GM21381 (cell line): Measurements from ENCODE around the gene PAK5.

ENCODE experiments used
- ATAC-seq: cut with Tn5 transposase; IDR thresholded peaks from one replicate; pipeline ENCODE4 v1.9.1; 2021; ENCODE audit warnings: mild to moderate bottlenecking, moderate library complexity; ENCODE audit not compliant: unreplicated experiment

The PAK5 gene

GRCh38 chr20:9792674-9793073 lies 46.2 kb downstream of the PAK5 start:
- ATAC-seq, result no peak

- no peak for ATAC-seq
Observed at GRCh38 chr20:9789131-9789530, 49.7 kb downstream of the PAK5 start.

GRCh38 chr20:9775176-9775575 lies 63.7 kb downstream of the PAK5 start:
- no peak for ATAC-seq

GRCh38 chr20:9769954-9770353 lies 68.9 kb downstream of the PAK5 start:
- no peak for ATAC-seq

GRCh38 chr20:9761476-9761875 lies 77.4 kb downstream of the PAK5 start:
- no peak for ATAC-seq

- no peak for ATAC-seq
Observed at GRCh38 chr20:9759392-9759791, 79.5 kb downstream of the PAK5 start.

GRCh38 chr20:9758752-9759151 lies 80.1 kb downstream of the PAK5 start:
- ATAC-seq, result no peak

GRCh38 chr20:9756660-9757059 lies 82.2 kb downstream of the PAK5 start:
- no peak for ATAC-seq

GRCh38 chr20:9755301-9755700 lies 83.6 kb downstream of the PAK5 start:
- no peak for ATAC-seq

GRCh38 chr20:9744551-9744950 lies 94.3 kb downstream of the PAK5 start:
- no peak for ATAC-seq

GRCh38 chr20:9743871-9744270 lies 95.0 kb downstream of the PAK5 start:
- ATAC-seq, result no peak

- ATAC-seq, result no peak
Observed at GRCh38 chr20:9742821-9743220, 96.1 kb downstream of the PAK5 start.

- ATAC-seq, result no peak
Observed at GRCh38 chr20:9741996-9742395, 96.9 kb downstream of the PAK5 start.

GRCh38 chr20:9740486-9740885 lies 98.4 kb downstream of the PAK5 start:
- ATAC-seq, result no peak

- ATAC-seq, result no peak
Observed at GRCh38 chr20:9739991-9740390, 98.9 kb downstream of the PAK5 start.

GRCh38 chr20:9736373-9736772 lies 102.5 kb downstream of the PAK5 start:
- ATAC-seq, result no peak

- ATAC-seq, result no peak
Observed at GRCh38 chr20:9723501-9724202, 115.2 kb downstream of the PAK5 start.

GRCh38 chr20:9711872-9712271 lies 127.0 kb downstream of the PAK5 start:
- ATAC-seq, result no peak

- no peak for ATAC-seq
Observed at GRCh38 chr20:9710685-9711084, 128.2 kb downstream of the PAK5 start.

- no peak for ATAC-seq
Observed at GRCh38 chr20:9705722-9706476, 133.0 kb downstream of the PAK5 start.

GRCh38 chr20:9699181-9699580 lies 139.7 kb downstream of the PAK5 start:
- no peak for ATAC-seq

GRCh38 chr20:9689041-9689440 lies 149.8 kb downstream of the PAK5 start:
- no peak for ATAC-seq

GRCh38 chr20:9686866-9687265 lies 152.0 kb downstream of the PAK5 start:
- no peak for ATAC-seq
